ENCODE results near the gene PPP4R1. TPM values are rescaled to one million over a fixed set of nuclear protein-coding genes. Genes with fewer than 3 reads are reported as not detected.

PPP4R1 gene
- total and polyA plus RNA-seq, 8 donors, result 25.9 to 372 (median 40.7) TPM

GRCh38 chr18:9659499-9660375 is 45.4 kb upstream of the PPP4R1 start:
- peaks cover 0 to 1% (median 0%) of the 10 kb centered on the region in 4 donors for H3K4me1 ChIP-seq
- H3K4me3 ChIP-seq, result no peak overlapping the region
- intact Hi-C loops (cut with DNase I; ENCODE audit: low total_unique reads), result no loop called here
- H3K9me3 ChIP-seq, result no peaks in the 10 kb centered on the region
- H3K27ac ChIP-seq, result no peak overlapping the region
- no peaks in the 10 kb centered on the region for H3K27me3 ChIP-seq
- H3K36me3 ChIP-seq, result no peaks in the 10 kb centered on the region
- no peak for TF ChIP-seq POLR2AphosphoS5 (IDR thresholded peaks at IDR 0.05)
- TF ChIP-seq CTCF (IDR thresholded peaks at IDR 0.05), result no peak
- TF ChIP-seq EP300 (IDR thresholded peaks at IDR 0.05), result no peak
- TF ChIP-seq POLR2A (IDR thresholded peaks at IDR 0.05), result no peak
- 90 to 94% (median 93%) methylated on average over 18 to 24 of the region's 24 CpGs for WGBS, 5 donors
- no peak for DNase-seq

- Histone ChIP-seq H3K4me3 (no peak overlapping the region), H3K4me1 (peaks cover 0 to 11% (median 0%) of the 10 kb centered on the region in 4 donors), H3K9me3 (no peaks in the 10 kb centered on the region), H3K36me3 (no peaks in the 10 kb centered on the region), H3K27me3 (no peaks in the 10 kb centered on the region), H3K27ac (no peak overlapping the region)
- peak in 1 of 2 donors; percentile 26 for DNase-seq
- 77 to 92% (median 83%) methylated on average over 6 to 7 of the region's 7 CpGs for WGBS, 5 donors
- TF ChIP-seq POLR2A (IDR thresholded peaks at IDR 0.05) (no peak), CTCF (IDR thresholded peaks at IDR 0.05) (no peak), POLR2AphosphoS5 (IDR thresholded peaks at IDR 0.05) (no peak), EP300 (IDR thresholded peaks at IDR 0.05) (no peak)
- intact Hi-C loops (cut with DNase I; ENCODE audit: low total_unique reads), result no loop called here
Measured at GRCh38 chr18:9658087-9658641, 43.8 kb upstream of the PPP4R1 start.

- WGBS, 5 donors, result 82 to 87% (median 84%) methylated on average over 1 of the region's 1 CpG
Measured at GRCh38 chr18:9655232-9655767, 40.9 kb upstream of the PPP4R1 start.

More at GRCh38 chr18:9655232-9655767, 40.9 kb upstream of the PPP4R1 start:
- no peaks in the 10 kb centered on the region for H3K36me3 ChIP-seq
- H3K27me3 ChIP-seq, result no peaks in the 10 kb centered on the region
- intact Hi-C loops (cut with DNase I; ENCODE audit: low total_unique reads), result no loop called here
- no peak overlapping the region for H3K27ac ChIP-seq
- no peak overlapping the region for H3K4me3 ChIP-seq
- H3K9me3 ChIP-seq, result no peaks in the 10 kb centered on the region
- H3K4me1 ChIP-seq, result peaks cover 0 to 11% (median 0%) of the 10 kb centered on the region in 4 donors
- DNase-seq, result no peak
- TF ChIP-seq POLR2AphosphoS5 (IDR thresholded peaks at IDR 0.05) (no peak), EP300 (IDR thresholded peaks at IDR 0.05) (no peak), POLR2A (IDR thresholded peaks at IDR 0.05) (no peak), CTCF (IDR thresholded peaks at IDR 0.05) (no peak)
